Urinary bladder (tissue), 4 donors: ENCODE results near the gene NKX2-2. TPM values are rescaled to one million over a fixed set of nuclear protein-coding genes. Genes with fewer than 3 reads are reported as not detected.

Experiments used
- DNase-seq: peaks from one replicate; pipeline ENCODE4 v3.0.0-alpha.2; 2015; ENCODE audit errors: extremely low spot score
- H3K27ac ChIP-seq: one replicate; pipeline ENCODE4 v1.5.1; 2013; ENCODE audit warnings: low read depth, mild to moderate bottlenecking, moderate library complexity
- H3K36me3 ChIP-seq: one replicate; pipeline ENCODE4 v1.6.1; 2013; ENCODE audit warnings: mild to moderate bottlenecking, moderate library complexity; ENCODE audit not compliant: insufficient read depth
- H3K4me1 ChIP-seq: one replicate; pipeline ENCODE4 v1.6.1; 2013; ENCODE audit warnings: mild to moderate bottlenecking, moderate library complexity; ENCODE audit not compliant: insufficient read depth
- H3K4me3 ChIP-seq: one replicate; pipeline ENCODE4 v1.5.1; 2013; ENCODE audit warnings: low read depth, low read length
- WGBS: extraction: QIAGEN DNeasy Blood & Tissue Kit; methylation state at CpG from one replicate; pipeline ENCODE4 v1.1.7; 2013; 5-methylcytosine and 5-hydroxymethylcytosine counted together
- polyA plus RNA-seq: library from polyadenylated mRNA; stranded (reverse); fragments of 200-250 nt; gene quantifications from one replicate; pipeline ENCODE4 v1.2.3, GENCODE V29; 2013
- total RNA-seq: library from RNA; depleted of rRNA; stranded (reverse); fragments of >200 nt; gene quantifications from one replicate; pipeline ENCODE4 v1.2.3, GENCODE V29; 2014
- donor health status: healthy with polysubstance abuse.
- donor health status: healthy.

The NKX2-2 gene
- total and polyA plus RNA-seq, 2 donors: not detected

- no peak for DNase-seq
- H3K36me3 ChIP-seq: no peaks in the 10 kb centered on the region
- 62% methylated on average over 2 of the region's 2 CpGs for WGBS
- no peaks in the 10 kb centered on the region for H3K4me1 ChIP-seq
- no peak overlapping the region for H3K4me3 ChIP-seq
- H3K27ac ChIP-seq: no peak overlapping the region
Measured at GRCh38 chr20:21534453-21534852, 20.6 kb upstream of the NKX2-2 start.

GRCh38 chr20:21529863-21530262 lies 16.0 kb upstream of the NKX2-2 start:
- Histone ChIP-seq H3K27ac (no peak overlapping the region), H3K4me3 (no peak overlapping the region), H3K4me1 (no peaks in the 10 kb centered on the region), H3K36me3 (no peaks in the 10 kb centered on the region)
- no peak for DNase-seq
- 42% methylated on average over 6 of the region's 6 CpGs for WGBS

GRCh38 chr20:21528870-21529269 lies 15.0 kb upstream of the NKX2-2 start:
- WGBS: 88% methylated on average over 5 of the region's 5 CpGs
- Histone ChIP-seq H3K36me3 (no peaks in the 10 kb centered on the region), H3K27ac (no peak overlapping the region)

GRCh38 chr20:21527908-21528307 lies 14.0 kb upstream of the NKX2-2 start:
- DNase-seq: no peak
- Histone ChIP-seq H3K4me1 (no peaks in the 10 kb centered on the region), H3K36me3 (no peaks in the 10 kb centered on the region), H3K27ac (no peak overlapping the region), H3K4me3 (no peak overlapping the region)
- 80% methylated on average over 5 of the region's 5 CpGs for WGBS

More at GRCh38 chr20:21528870-21529269, 15.0 kb upstream of the NKX2-2 start:
- Histone ChIP-seq H3K4me1 (no peaks in the 10 kb centered on the region), H3K4me3 (no peak overlapping the region)
- DNase-seq: no peak

GRCh38 chr20:21526776-21527175 lies 12.9 kb upstream of the NKX2-2 start:
- Histone ChIP-seq H3K4me1 (peaks cover 4% of the 10 kb centered on the region), H3K4me3 (no peak overlapping the region)
- no peak for DNase-seq

GRCh38 chr20:21523895-21524294 lies 10.0 kb upstream of the NKX2-2 start:
- Histone ChIP-seq H3K27ac (no peak overlapping the region), H3K4me1 (peaks cover 4% of the 10 kb centered on the region), H3K4me3 (no peak overlapping the region), H3K36me3 (no peaks in the 10 kb centered on the region)
- 4% methylated on average over 2 of the region's 2 CpGs for WGBS
- no peak for DNase-seq

More at GRCh38 chr20:21526776-21527175, 12.9 kb upstream of the NKX2-2 start:
- Histone ChIP-seq H3K36me3 (no peaks in the 10 kb centered on the region), H3K27ac (no peak overlapping the region)

GRCh38 chr20:21523281-21523868 lies 9.5 kb upstream of the NKX2-2 start:
- Histone ChIP-seq H3K36me3 (no peaks in the 10 kb centered on the region), H3K27ac (no peak overlapping the region), H3K4me3 (no peak overlapping the region), H3K4me1 (peaks cover 4% of the 10 kb centered on the region)
- DNase-seq: no peak
- 2% methylated on average over 19 of the region's 19 CpGs for WGBS

GRCh38 chr20:21522481-21523280 lies 8.8 kb upstream of the NKX2-2 start:
- Histone ChIP-seq H3K36me3 (no peaks in the 10 kb centered on the region), H3K4me3 (peak overlapping the region; percentile 21), H3K4me1 (peaks cover 4% of the 10 kb centered on the region), H3K27ac (no peak overlapping the region)
- DNase-seq: no peak
- under 1% methylated on average over 86 of the region's 86 CpGs for WGBS

GRCh38 chr20:21521596-21522480 lies 8.0 kb upstream of the NKX2-2 start:
- DNase-seq: no peak
- no peak overlapping the region for H3K27ac ChIP-seq
- WGBS: 1% methylated on average over 104 of the region's 104 CpGs
- peak overlapping the region; percentile 21 for H3K4me3 ChIP-seq
- no peaks in the 10 kb centered on the region for H3K36me3 ChIP-seq
- H3K4me1 ChIP-seq: peaks cover 4% of the 10 kb centered on the region

- 2% methylated on average over 53 of the region's 53 CpGs for WGBS
- Histone ChIP-seq H3K36me3 (no peaks in the 10 kb centered on the region), H3K27ac (no peak overlapping the region), H3K4me3 (no peak overlapping the region), H3K4me1 (peaks cover 4% of the 10 kb centered on the region)
- no peak for DNase-seq
Measured at GRCh38 chr20:21520702-21521595, 7.1 kb upstream of the NKX2-2 start.

GRCh38 chr20:21519136-21519584 lies 5.3 kb upstream of the NKX2-2 start:
- 2% methylated on average over 14 of the region's 14 CpGs for WGBS
- H3K4me3 ChIP-seq: no peak overlapping the region
- H3K4me1 ChIP-seq: peaks cover 7% of the 10 kb centered on the region
- no peak for DNase-seq
- H3K27ac ChIP-seq: no peak overlapping the region
- no peaks in the 10 kb centered on the region for H3K36me3 ChIP-seq

GRCh38 chr20:21518292-21518991 lies 4.6 kb upstream of the NKX2-2 start:
- no peak overlapping the region for H3K27ac ChIP-seq
- no peaks in the 10 kb centered on the region for H3K36me3 ChIP-seq
- no peak for DNase-seq
- 2% methylated on average over 37 of the region's 37 CpGs for WGBS
- peaks cover 11% of the 10 kb centered on the region for H3K4me1 ChIP-seq
- H3K4me3 ChIP-seq: no peak overlapping the region
